Hepatocyte (in vitro differentiated cells): Measurements from ENCODE around the gene GNG7. TPM values are rescaled to one million over a fixed set of nuclear protein-coding genes. Genes with fewer than 3 reads are reported as not detected.
A peak's percentile ranks its signal among the peaks of the same experiment; 100 is the strongest.

Experiments
- DNase-seq: peaks from one replicate; pipeline ENCODE4 v3.0.0-alpha.2; 2016; ENCODE audit warnings: low spot score
- H2AFZ ChIP-seq: fragments of 200-600 bp; sonication (generic); 2 replicates; pipeline ENCODE4 v1.6.0; 2016; ENCODE audit warnings: antibody characterized with exemption, mild to moderate bottlenecking
- H3K27ac ChIP-seq: fragments of 200-600 bp; sonication (generic); 2 replicates; pipeline ENCODE4 v1.5.1; 2016; ENCODE audit warnings: mild to moderate bottlenecking
- H3K27me3 ChIP-seq: fragments of 200-600 bp; sonication (generic); 2 replicates; pipeline ENCODE4 v1.6.1; 2016
- H3K36me3 ChIP-seq: fragments of 200-600 bp; sonication (generic); replicated peaks from 2 replicates; pipeline ENCODE4 v1.5.1; 2016; ENCODE audit warnings: low read depth; ENCODE audit not compliant: insufficient read depth
- H3K4me1 ChIP-seq: fragments of 200-600 bp; sonication (generic); 2 replicates; pipeline ENCODE4 v1.5.1; 2016; ENCODE audit warnings: mild to moderate bottlenecking, moderate library complexity; ENCODE audit not compliant: insufficient read depth
- H3K4me2 ChIP-seq: fragments of 200-600 bp; sonication (generic); 2 replicates; pipeline ENCODE4 v1.6.0; 2016
- H3K4me3 ChIP-seq: fragments of 200-600 bp; sonication (generic); 2 replicates; pipeline ENCODE4 v1.5.1; 2016; ENCODE audit warnings: mild to moderate bottlenecking
- H3K79me2 ChIP-seq: fragments of 200-600 bp; sonication (generic); 2 replicates; pipeline ENCODE4 v1.6.0; 2017; ENCODE audit warnings: mild to moderate bottlenecking
- H3K9me2 ChIP-seq: fragments of 200-600 bp; sonication (generic); replicated peaks from 2 replicates; pipeline ENCODE4 v1.6.0; 2017; ENCODE audit warnings: mild to moderate bottlenecking; ENCODE audit not compliant: insufficient read depth
- H3K9me3 ChIP-seq: fragments of 200-600 bp; sonication (generic); 2 replicates; pipeline ENCODE4 v1.5.1; 2016; ENCODE audit warnings: low read depth, mild to moderate bottlenecking
- H4K20me1 ChIP-seq: fragments of 200-600 bp; sonication (generic); 2 replicates; pipeline ENCODE4 v1.6.0; 2016; ENCODE audit warnings: mild to moderate bottlenecking; ENCODE audit not compliant: insufficient read depth, poor library complexity, severe bottlenecking
- EZH2 ChIP-seq: fragments of 200-600 bp; sonication (generic); IDR thresholded peaks from 2 replicates; pipeline ENCODE4 v1.6.1; 2016; ENCODE audit warnings: antibody characterized with exemption, mild to moderate bottlenecking, borderline replicate concordance
- EZH2phosphoT487 ChIP-seq: fragments of 200-600 bp; sonication (generic); IDR thresholded peaks from one replicate; pipeline ENCODE4 v1.6.1; 2018; ENCODE audit warnings: antibody characterized with exemption, mild to moderate bottlenecking, low read depth, moderate library complexity; ENCODE audit not compliant: unreplicated experiment, severe bottlenecking
- WGBS: methylation state at CpG from one replicate; pipeline ENCODE4 v1.1.6; 2016; ENCODE audit warnings: low lambda C conversion rate; ENCODE audit errors: missing lambda C conversion rate; 5-methylcytosine and 5-hydroxymethylcytosine counted together
- polyA plus RNA-seq: library from polyadenylated mRNA; unstranded; fragments of >200 nt; fragmentation: Nextera tagmentation; extraction: Ambion mirVana; gene quantifications from 2 replicates; pipeline ENCODE4 v1.2.1, GENCODE V29; 2016
- total RNA-seq: library from RNA; depleted of rRNA; stranded (reverse); fragments of >200 nt; gene quantifications from 2 replicates; pipeline ENCODE4 v1.2.3, GENCODE V29; 2014
- TF ChIP-seq, protein P1 (sequence below): fragments of 200-600 bp; sonication (generic); IDR thresholded peaks from 2 replicates; pipeline ENCODE4 v1.5.1; 2016; ENCODE audit warnings: antibody characterized with exemption, mild to moderate bottlenecking; ENCODE audit not compliant: poor library complexity

The GNG7 gene
- total and polyA plus RNA-seq, 2 experiments from 2014 or later = 1.2 to 1.9 TPM

DNA sequence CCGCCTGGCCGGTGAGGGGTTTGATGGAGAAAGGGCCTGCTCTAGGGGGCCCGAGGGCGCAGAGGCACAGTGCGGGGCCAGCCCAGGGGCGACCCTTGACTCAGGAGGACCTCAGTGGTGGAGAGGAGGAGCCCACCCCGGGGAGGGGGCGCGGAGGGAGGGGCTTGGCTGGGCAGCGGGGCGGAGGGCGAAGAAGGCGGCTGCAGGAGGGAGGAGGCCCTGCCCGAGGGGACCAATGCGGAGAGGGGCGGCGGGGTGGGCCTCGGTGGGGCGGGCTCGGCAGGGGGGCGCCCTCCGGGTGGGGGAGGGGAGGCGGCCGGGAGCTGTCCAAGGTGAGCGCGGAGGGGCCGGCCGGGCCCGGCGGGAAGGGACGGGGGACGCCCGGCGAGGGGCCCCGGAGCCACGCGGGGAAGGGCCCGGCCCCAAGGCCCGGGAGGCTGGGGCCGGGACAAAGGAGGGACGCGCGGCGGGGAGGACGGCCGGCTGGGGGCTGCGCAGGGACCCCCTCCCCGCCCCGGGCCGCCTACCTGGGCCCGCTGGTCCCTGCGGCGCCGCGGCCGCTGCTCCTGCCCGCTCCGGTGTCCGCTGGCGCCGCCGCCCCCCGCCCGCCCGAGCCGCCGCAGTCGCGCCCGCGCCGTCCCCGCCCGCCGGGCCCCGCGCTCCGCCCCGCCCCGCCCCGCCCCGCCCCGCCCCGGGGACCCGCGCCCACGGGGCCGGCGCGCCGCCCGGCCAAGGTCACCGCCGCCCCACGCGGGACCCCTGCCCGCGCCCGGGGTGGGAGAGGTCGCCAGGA is 18.5 kb upstream of the GNG7 start, which contains the start of gene DIRAS1:
DIRAS1 (minus strand) TSS at position 596 of the 793 bp plus-strand sequence. CDS start 3,566 bp downstream, outside the sequence.
- Histone ChIP-seq H3K9me3 (no peaks in the 10 kb centered on the region), H3K79me2 (no peaks in the 10 kb centered on the region), H3K9me2 (no peaks in the 10 kb centered on the region), H3K27me3 (peaks cover 28% of the 10 kb centered on the region), H2AFZ (peak within 1 kb of the TSS; percentile 52), H3K36me3 (no peaks in the 10 kb centered on the region), H3K4me1 (peaks cover 5% of the 10 kb centered on the region), H3K27ac (no peak within 1 kb of the TSS), H4K20me1 (no peaks in the 10 kb centered on the region), H3K4me2 (peak within 1 kb of the TSS; percentile 86), H3K4me3 (no peak within 1 kb of the TSS)
- DNase-seq = no peak
- no peak for TF ChIP-seq EZH2
- TF ChIP-seq, protein P1, sequence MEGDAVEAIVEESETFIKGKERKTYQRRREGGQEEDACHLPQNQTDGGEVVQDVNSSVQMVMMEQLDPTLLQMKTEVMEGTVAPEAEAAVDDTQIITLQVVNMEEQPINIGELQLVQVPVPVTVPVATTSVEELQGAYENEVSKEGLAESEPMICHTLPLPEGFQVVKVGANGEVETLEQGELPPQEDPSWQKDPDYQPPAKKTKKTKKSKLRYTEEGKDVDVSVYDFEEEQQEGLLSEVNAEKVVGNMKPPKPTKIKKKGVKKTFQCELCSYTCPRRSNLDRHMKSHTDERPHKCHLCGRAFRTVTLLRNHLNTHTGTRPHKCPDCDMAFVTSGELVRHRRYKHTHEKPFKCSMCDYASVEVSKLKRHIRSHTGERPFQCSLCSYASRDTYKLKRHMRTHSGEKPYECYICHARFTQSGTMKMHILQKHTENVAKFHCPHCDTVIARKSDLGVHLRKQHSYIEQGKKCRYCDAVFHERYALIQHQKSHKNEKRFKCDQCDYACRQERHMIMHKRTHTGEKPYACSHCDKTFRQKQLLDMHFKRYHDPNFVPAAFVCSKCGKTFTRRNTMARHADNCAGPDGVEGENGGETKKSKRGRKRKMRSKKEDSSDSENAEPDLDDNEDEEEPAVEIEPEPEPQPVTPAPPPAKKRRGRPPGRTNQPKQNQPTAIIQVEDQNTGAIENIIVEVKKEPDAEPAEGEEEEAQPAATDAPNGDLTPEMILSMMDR = no peak
- peak; percentile 9 for TF ChIP-seq EZH2phosphoT487
- 5% methylated on average over 8 of the region's 100 CpGs for WGBS

DNA sequence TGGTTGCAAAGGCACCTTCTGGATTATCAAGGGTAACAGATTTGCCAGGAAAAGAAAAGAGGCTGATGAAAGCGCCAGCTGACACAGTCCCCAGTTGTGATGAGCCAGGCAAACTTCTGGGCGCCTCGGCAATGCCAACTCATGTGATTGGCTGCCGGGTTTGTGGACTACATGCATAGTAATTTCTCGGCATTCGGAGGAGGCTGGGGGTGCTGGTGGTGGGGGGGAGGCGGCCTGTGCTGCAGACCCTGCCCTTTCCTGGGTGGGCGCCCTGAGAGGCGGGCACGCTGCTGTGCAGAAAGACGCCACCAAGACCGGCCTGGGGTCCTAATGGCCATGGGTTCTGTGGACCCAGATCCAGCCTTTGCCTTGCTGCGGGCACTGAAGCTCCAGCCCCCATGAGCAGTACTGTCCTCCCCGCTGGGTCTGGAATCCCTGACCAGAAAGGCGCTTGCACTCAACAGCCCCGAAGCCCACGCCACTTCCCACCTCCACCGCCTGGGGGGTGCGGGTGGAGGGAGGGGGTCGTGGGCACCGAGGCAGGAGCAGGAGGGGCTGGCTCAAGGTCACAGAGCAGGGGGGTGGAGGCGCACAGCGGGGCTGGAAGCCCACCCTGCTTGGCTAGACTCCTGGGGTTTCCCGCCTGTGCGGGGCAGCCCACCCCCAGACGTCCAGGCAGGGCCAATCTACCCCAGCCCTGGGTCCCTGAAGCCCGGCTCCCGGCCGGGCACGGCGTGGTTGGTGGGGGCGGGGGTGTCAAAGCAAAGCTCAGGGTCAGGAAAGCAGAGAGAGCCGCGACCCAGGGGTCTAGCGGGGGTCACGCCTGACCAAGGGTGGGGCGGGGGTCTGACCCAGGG is 17.7 kb upstream of the GNG7 start:
- H4K20me1 ChIP-seq = no peaks in the 10 kb centered on the region
- H3K9me2 ChIP-seq = no peaks in the 10 kb centered on the region
- H3K79me2 ChIP-seq = no peaks in the 10 kb centered on the region
- H3K4me2 ChIP-seq = peak overlapping the region; percentile 85
- peaks cover 5% of the 10 kb centered on the region for H3K4me1 ChIP-seq
- whole genome bisulfite sequencing = 18% methylated on average over 28 of the region's 37 CpGs
- H3K4me3 ChIP-seq = no peak overlapping the region
- peaks cover 28% of the 10 kb centered on the region for H3K27me3 ChIP-seq
- H3K36me3 ChIP-seq = no peaks in the 10 kb centered on the region
- H2AFZ ChIP-seq = no peak overlapping the region
- H3K27ac ChIP-seq = no peak overlapping the region
- peak; percentile 70 for TF ChIP-seq EZH2
- TF ChIP-seq, protein P1 = no peak
- TF ChIP-seq EZH2phosphoT487 = peak; percentile 19
- H3K9me3 ChIP-seq = no peaks in the 10 kb centered on the region
- no peak for DNase-seq

DNA sequence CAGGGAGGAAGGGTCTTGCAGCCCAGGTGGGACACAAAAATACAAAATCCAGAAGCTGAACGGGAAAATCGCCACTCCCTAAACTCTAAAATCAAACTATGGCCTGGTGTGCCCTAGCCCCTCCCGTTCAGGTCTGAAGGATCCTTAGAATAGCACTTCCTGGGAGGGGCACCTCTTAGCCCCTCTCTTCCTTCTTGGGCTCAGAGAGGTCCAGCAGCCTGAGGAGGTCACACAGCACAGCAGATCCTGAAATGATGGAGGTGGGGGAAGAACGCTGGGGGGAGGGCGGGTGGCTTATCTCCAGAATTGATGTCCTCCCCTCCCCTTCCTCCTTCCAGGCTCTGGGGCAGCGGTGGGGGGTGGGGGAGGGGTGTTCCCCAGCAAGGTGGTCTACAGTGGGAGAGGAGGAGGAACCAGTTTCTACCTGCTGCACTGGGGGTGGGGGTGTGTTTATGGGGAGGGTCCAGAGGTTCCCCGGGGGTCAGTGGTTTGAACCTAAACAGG is 16.8 kb upstream of the GNG7 start:
- no peaks in the 10 kb centered on the region for H3K79me2 ChIP-seq
- TF ChIP-seq EZH2 = no peak
- TF ChIP-seq, protein P1 = no peak
- no peak for TF ChIP-seq EZH2phosphoT487
- H3K4me1 ChIP-seq = peaks cover 5% of the 10 kb centered on the region
- DNase-seq = no peak
- H3K27ac ChIP-seq = no peak overlapping the region
- H3K4me2 ChIP-seq = no peak overlapping the region
- H3K9me3 ChIP-seq = no peaks in the 10 kb centered on the region
- no peak overlapping the region for H3K4me3 ChIP-seq
- 62% methylated on average over 6 of the region's 7 CpGs for WGBS
- peaks cover 28% of the 10 kb centered on the region for H3K27me3 ChIP-seq
- H3K9me2 ChIP-seq = no peaks in the 10 kb centered on the region
- H3K36me3 ChIP-seq = no peaks in the 10 kb centered on the region
- no peak overlapping the region for H2AFZ ChIP-seq
- H4K20me1 ChIP-seq = no peaks in the 10 kb centered on the region
